Loucy (cell line): ENCODE data around the gene MAD1L1.

Experiments used
- H2AFZ ChIP-seq: fragments of 200-600 bp; sonication (generic); 2 replicates; pipeline ENCODE4 v1.6.0; 2016; ENCODE audit warnings: antibody characterized with exemption, mild to moderate bottlenecking, low read length, moderate library complexity
- H3F3A ChIP-seq: fragments of 200-600 bp; 2 replicates; pipeline ENCODE4 v1.6.0; 2016; ENCODE audit warnings: antibody characterized with exemption, low read depth, mild to moderate bottlenecking
- H3K27me3 ChIP-seq: fragments of 200-600 bp; sonication (generic); 2 replicates; pipeline ENCODE4 v1.6.1; 2014; ENCODE audit warnings: low read length, mild to moderate bottlenecking; ENCODE audit not compliant: insufficient read depth, poor library complexity, severe bottlenecking
- H3K36me3 ChIP-seq: fragments of 200-600 bp; sonication (generic); 2 replicates; pipeline ENCODE4 v1.6.1; 2016; ENCODE audit warnings: low read length; ENCODE audit not compliant: insufficient read depth
- H3K4me1 ChIP-seq: fragments of 200-600 bp; sonication (generic); 2 replicates; pipeline ENCODE4 v1.5.1; 2014; ENCODE audit warnings: low read length, mild to moderate bottlenecking; ENCODE audit not compliant: insufficient read depth, poor library complexity, severe bottlenecking
- H3K4me2 ChIP-seq: fragments of 200-600 bp; sonication (generic); 2 replicates; pipeline ENCODE4 v1.6.0; 2014; ENCODE audit warnings: antibody characterized with exemption, low read length, low read depth, mild to moderate bottlenecking; ENCODE audit not compliant: poor library complexity, severe bottlenecking
- H3K4me3 ChIP-seq: fragments of 200-600 bp; sonication (generic); 2 replicates; pipeline ENCODE4 v1.5.1; 2014; ENCODE audit warnings: low read length, mild to moderate bottlenecking, mixed read lengths; ENCODE audit not compliant: poor library complexity, severe bottlenecking
- H3K79me2 ChIP-seq: fragments of 200-600 bp; sonication (generic); 2 replicates; pipeline ENCODE4 v1.6.1; 2014; ENCODE audit warnings: low read length; ENCODE audit not compliant: insufficient read depth
- H3K9ac ChIP-seq: fragments of 200-600 bp; sonication (generic); 2 replicates; pipeline ENCODE4 v1.6.0; 2014; ENCODE audit warnings: mild to moderate bottlenecking, low read depth, low read length, moderate library complexity; ENCODE audit not compliant: poor library complexity, severe bottlenecking
- H3K9me2 ChIP-seq: fragments of 200-600 bp; sonication (generic); replicated peaks from 2 replicates; pipeline ENCODE4 v1.6.1; 2016; ENCODE audit warnings: low read depth, low read length, mixed read lengths
- H3K9me3 ChIP-seq: fragments of 200-600 bp; sonication (generic); 2 replicates; pipeline ENCODE4 v1.6.1; 2014; ENCODE audit warnings: mild to moderate bottlenecking, antibody characterized with exemption, low read length, low read depth; ENCODE audit not compliant: insufficient read depth
- H4K20me1 ChIP-seq: fragments of 200-600 bp; sonication (generic); 2 replicates; pipeline ENCODE4 v1.6.0; 2014; ENCODE audit warnings: antibody characterized with exemption, low read length, mild to moderate bottlenecking; ENCODE audit not compliant: insufficient read depth, poor library complexity, severe bottlenecking
- CTCF ChIP-seq: fragments of 200-600 bp; sonication (generic); conservative IDR thresholded peaks from 2 replicates; pipeline ENCODE4 v1.5.1; 2014; ENCODE audit warnings: mild to moderate bottlenecking, antibody characterized with exemption, low read length
- EZH2phosphoT487 ChIP-seq: fragments of 200-600 bp; IDR thresholded peaks from 2 replicates; pipeline ENCODE4 v1.6.1; 2018; ENCODE audit warnings: antibody characterized with exemption, mild to moderate bottlenecking, moderate library complexity, borderline replicate concordance

The MAD1L1 gene

GRCh38 chr7:2029211-2029905, 203.4 kb downstream of the MAD1L1 start:
- H4K20me1 ChIP-seq: no peaks in the 10 kb centered on the region
- H3K4me2 ChIP-seq: no peak overlapping the region
- H3K9me3 ChIP-seq: peaks cover 18% of the 10 kb centered on the region; the same call in 1 of the 2 replicates
- TF ChIP-seq EZH2phosphoT487 (no peak), CTCF (no peak)
- no peaks in the 10 kb centered on the region for H3K27me3 ChIP-seq
- H3K79me2 ChIP-seq: peaks cover 35% of the 10 kb centered on the region; the same call in 1 of the 2 replicates
- H2AFZ ChIP-seq: no peak overlapping the region
- H3K4me3 ChIP-seq: no peak overlapping the region
- no peaks in the 10 kb centered on the region for H3K9me2 ChIP-seq
- peaks cover 17% of the 10 kb centered on the region for H3K4me1 ChIP-seq
- no peak overlapping the region for H3K9ac ChIP-seq
- peaks cover 9% of the 10 kb centered on the region; the same call in 1 of the 2 replicates for H3K36me3 ChIP-seq
- H3F3A ChIP-seq: no peaks in the 10 kb centered on the region

GRCh38 chr7:2028733-2029132, 204.0 kb downstream of the MAD1L1 start:
- Histone ChIP-seq H3K9me2 (no peaks in the 10 kb centered on the region), H3K4me3 (no peak overlapping the region), H3K79me2 (peaks cover 34% of the 10 kb centered on the region; the same call in 1 of the 2 replicates), H2AFZ (no peak overlapping the region), H3K4me1 (peaks cover 17% of the 10 kb centered on the region), H3K9me3 (peaks cover 19% of the 10 kb centered on the region; the same call in 1 of the 2 replicates), H3F3A (no peaks in the 10 kb centered on the region), H4K20me1 (no peaks in the 10 kb centered on the region), H3K36me3 (peaks cover 11% of the 10 kb centered on the region; the same call in 1 of the 2 replicates), H3K4me2 (no peak overlapping the region), H3K27me3 (no peaks in the 10 kb centered on the region), H3K9ac (no peak overlapping the region)
- no peak for TF ChIP-seq CTCF
- TF ChIP-seq EZH2phosphoT487: no peak

- Histone ChIP-seq H2AFZ (no peak overlapping the region), H3K4me1 (no peaks in the 10 kb centered on the region), H3K9ac (no peak overlapping the region), H3K36me3 (peaks cover 11% of the 10 kb centered on the region; the same call in 1 of the 2 replicates), H3K4me3 (no peak overlapping the region), H4K20me1 (no peaks in the 10 kb centered on the region), H3K79me2 (peaks cover 24% of the 10 kb centered on the region; the same call in 1 of the 2 replicates), H3K4me2 (no peak overlapping the region), H3F3A (no peaks in the 10 kb centered on the region), H3K27me3 (no peaks in the 10 kb centered on the region), H3K9me3 (peaks cover 19% of the 10 kb centered on the region; the same call in 1 of the 2 replicates), H3K9me2 (no peaks in the 10 kb centered on the region)
- TF ChIP-seq EZH2phosphoT487 (no peak), CTCF (no peak)
Measured at GRCh38 chr7:2025188-2025587, 207.6 kb downstream of the MAD1L1 start.
